HepG2 (cell line): ENCODE measurements around the gene GNG2. TPM values are rescaled to one million over a fixed set of nuclear protein-coding genes. Genes with fewer than 3 reads are reported as not detected.

ENCODE experiments used
- ATAC-seq: fragments of 200-7000 bp; cut with Tn5 transposase; 3 replicates; pipeline ENCODE4 v1.9.1; 2020; ENCODE audit warnings: mild to moderate bottlenecking, moderate library complexity
- BruUV-seq: library from RNA; stranded (reverse); fragments of 400-500 nt; replicated peaks from 2 replicates; lab custom pipeline; 2021; lab: Mats Ljungman, UMichigan
- CTCF ChIA-PET: fragments of 300-600 bp; formaldehyde crosslinking; extraction: SDS; loops from one replicate; lab custom pipeline; 2021; ENCODE audit warnings: low total read pairs, inconsistent platforms, low intra/inter-chr PET ratio; lab: Yijun Ruan, JAX
- POLR2A ChIA-PET: fragments of 350-600 bp; sonication (Branson Sonifier 250); formaldehyde crosslinking; loops from one replicate; lab custom pipeline; 2020; ENCODE audit warnings: antibody characterized with exemption, inconsistent platforms; lab: Yijun Ruan, JAX
- DNase-seq: peaks from one replicate; pipeline ENCODE4 v3.0.0-alpha.2; 2015; ENCODE audit warnings: low spot score
- FAIRE-seq: peaks from 3 replicates; lab custom pipeline; 2011; peaks lifted over from hg19 to GRCh38; lab: Jason Lieb, UNC
- H2AFZ ChIP-seq: one replicate; pipeline ENCODE4 v1.6.1; 2011; ENCODE audit warnings: low read length, inconsistent platforms
- H3K27ac ChIP-seq: fragments of 300-600 bp; 3 replicates; pipeline ENCODE4 v1.8.0; 2011; ENCODE audit warnings: mixed run types, mild to moderate bottlenecking, mixed read lengths, low read length, inconsistent platforms; ENCODE audit not compliant: insufficient read depth; ENCODE audit errors: extremely low read length
- H3K27me3 ChIP-seq, 2 experiments: fragments of 200-600 bp in 1 of 2; 2 replicates in 1 of 2; 3 replicates in 1 of 2; pipeline versions ENCODE4 v1.6.0 to v1.8.0; 2011; ENCODE audit warnings: low read length in 2 of 2, mild to moderate bottlenecking in 2 of 2, moderate library complexity in 2 of 2, inconsistent platforms in 1 of 2; ENCODE audit not compliant: insufficient read depth in 2 of 2, control insufficient read depth in 1 of 2
- H3K36me3 ChIP-seq, 2 experiments: fragments of 200-600 bp in 1 of 2; replicated peaks in 1 of 2; 2 replicates in 1 of 2; 3 replicates in 1 of 2; pipeline versions ENCODE4 v1.5.1 to v1.8.0; 2011; ENCODE audit warnings: low read length in 2 of 2, inconsistent platforms in 1 of 2; ENCODE audit not compliant: insufficient read depth in 2 of 2, control insufficient read depth in 1 of 2
- H3K4me1 ChIP-seq: 2 replicates; pipeline ENCODE4 v1.5.1; 2012; ENCODE audit warnings: low read length, inconsistent platforms; ENCODE audit not compliant: insufficient read depth
- H3K4me2 ChIP-seq: 2 replicates; pipeline ENCODE4 v1.6.0; 2011; ENCODE audit warnings: low read depth, low read length, inconsistent platforms
- H3K4me3 ChIP-seq, 3 experiments: fragments of 200-600 bp in 1 of 3; sonication (generic), shearing (Covaris generic) in 1 of 3; replicated peaks in 1 of 3; 2 replicates each; pipeline ENCODE4 v1.5.1; 2011 to 2016; ENCODE audit warnings: low read length in 3 of 3, inconsistent platforms in 2 of 3, low read depth in 2 of 3, mild to moderate bottlenecking in 2 of 3, control low read depth in 1 of 3, mixed read lengths in 1 of 3; ENCODE audit not compliant: insufficient read depth in 1 of 3
- H3K79me2 ChIP-seq: one replicate; pipeline ENCODE4 v1.6.1; 2011; ENCODE audit warnings: low read length, inconsistent platforms; ENCODE audit not compliant: insufficient read depth
- H3K9ac ChIP-seq: 2 replicates; pipeline ENCODE4 v1.6.0; 2011; ENCODE audit warnings: mild to moderate bottlenecking, low read depth, low read length, inconsistent platforms; ENCODE audit not compliant: insufficient read depth
- H3K9me3 ChIP-seq: 2 replicates; pipeline ENCODE4 v1.5.1; 2012; ENCODE audit warnings: mild to moderate bottlenecking, low read length
- H4K20me1 ChIP-seq: 2 replicates; pipeline ENCODE4 v1.6.0; 2011; ENCODE audit warnings: inconsistent platforms, mild to moderate bottlenecking, low read length, moderate library complexity; ENCODE audit not compliant: insufficient read depth
- CBFB ChIP-seq: sonication (generic); formaldehyde crosslinking; IDR thresholded peaks from 2 replicates; pipeline ENCODE4 v1.4.0; 2020; ENCODE audit warnings: missing genetic modification reagents
- ERF ChIP-seq: IDR thresholded peaks from 2 replicates; pipeline ENCODE4 v1.6.1; 2018; ENCODE audit warnings: missing biosample characterization, missing genetic modification reagents
- GZF1 ChIP-seq: sonication (generic); formaldehyde crosslinking; IDR thresholded peaks from 2 replicates; pipeline ENCODE4 v1.5.1; 2020; ENCODE audit warnings: mild to moderate bottlenecking, missing genetic modification reagents
- MTA3 ChIP-seq: sonication (generic); formaldehyde crosslinking; IDR thresholded peaks from 2 replicates; pipeline ENCODE4 v1.4.0; 2020; ENCODE audit warnings: missing genetic modification reagents
- SNAI1 ChIP-seq: sonication (generic); formaldehyde crosslinking; IDR thresholded peaks from 2 replicates; pipeline ENCODE4 v1.5.0; 2020; ENCODE audit warnings: mild to moderate bottlenecking, missing genetic modification reagents, borderline replicate concordance
- SP2 ChIP-seq: sonication (generic); formaldehyde crosslinking; IDR thresholded peaks from 2 replicates; pipeline ENCODE4 v1.5.1; 2020; ENCODE audit warnings: mild to moderate bottlenecking, missing genetic modification reagents
- ZNF10 ChIP-seq: sonication (generic); formaldehyde crosslinking; IDR thresholded peaks from 2 replicates; pipeline ENCODE4 v1.4.0; 2020; ENCODE audit warnings: mild to moderate bottlenecking, low read depth, missing genetic modification reagents, borderline replicate concordance
- ZNF124 ChIP-seq: sonication (generic); formaldehyde crosslinking; IDR thresholded peaks from 2 replicates; pipeline ENCODE4 v1.4.0; 2020; ENCODE audit warnings: missing genetic modification reagents
- ZNF256 ChIP-seq: sonication (generic); formaldehyde crosslinking; conservative IDR thresholded peaks from 2 replicates; pipeline ENCODE4 v1.4.0; 2020; ENCODE audit warnings: missing genetic modification reagents
- ZNF264 ChIP-seq: sonication (generic); formaldehyde crosslinking; IDR thresholded peaks from 2 replicates; pipeline ENCODE4 v1.4.0; 2020; ENCODE audit warnings: missing genetic modification reagents
- ZNF34 ChIP-seq: sonication (generic); formaldehyde crosslinking; IDR thresholded peaks from 2 replicates; pipeline ENCODE4 v1.4.0; 2020; ENCODE audit warnings: mild to moderate bottlenecking, missing genetic modification reagents, borderline replicate concordance
- ZNF891 ChIP-seq: sonication (generic); formaldehyde crosslinking; IDR thresholded peaks from 2 replicates; pipeline ENCODE4 v1.5.0; 2020; ENCODE audit warnings: mild to moderate bottlenecking, missing genetic modification reagents
- WGBS: methylation state at CpG from one replicate; pipeline ENCODE4 v1.1.6; 2017; ENCODE audit warnings: low lambda C conversion rate; 5-methylcytosine and 5-hydroxymethylcytosine counted together
- in situ Hi-C: cut with HindIII; loops from 2 replicates; pipeline ENCODE4 v1.10.0; 2017; ENCODE audit warnings: low pct_unique_long_range_greater_than_20kb; ENCODE audit not compliant: extremely low pct_ligation_motif_present
- intact Hi-C: fragments of 100-400 bp; cut with micrococcal nuclease; formaldehyde crosslinking; loops from one replicate; pipeline ENCODE4 v1.10.0; 2022; ENCODE audit not compliant: unreplicated experiment
- polyA plus RNA-seq, 8 experiments: library from polyadenylated mRNA; depleted of rRNA in 3 of 8; stranded (reverse) in 7 of 8; unstranded in 1 of 8; fragments of >200 nt; fragmentation: Illumina TruSeq in 4 of 8; extraction: Trizol in 4 of 8; gene quantifications; 2 replicates each; pipeline versions ENCODE4 v1.2.1 to v1.2.3, GENCODE V29; 2011 to 2016; ENCODE audit warnings: low read depth in 4 of 8, missing spikeins in 1 of 8, mixed read lengths in 1 of 8; ENCODE audit not compliant: insufficient read depth in 1 of 8
- total RNA-seq, 5 experiments: library from RNA; depleted of rRNA; stranded (reverse); fragments of >200 nt; fragmentation: Illumina TruSeq; extraction: Trizol; gene quantifications; 2 replicates each; pipeline ENCODE4 v1.2.3, GENCODE V29; 2016; ENCODE audit warnings: low read depth in 1 of 5
- TF ChIP-seq, protein P1 (sequence below): sonication (generic); formaldehyde crosslinking; IDR thresholded peaks from 2 replicates; pipeline ENCODE4 v1.5.0; 2020; ENCODE audit warnings: mild to moderate bottlenecking, missing genetic modification reagents, moderate library complexity
- TF ChIP-seq, protein P2 (sequence below): sonication (generic); formaldehyde crosslinking; IDR thresholded peaks from 2 replicates; pipeline ENCODE4 v1.4.0; 2020; ENCODE audit warnings: mild to moderate bottlenecking, missing genetic modification reagents, borderline replicate concordance

Gene GNG2
- total and polyA plus RNA-seq, 2 of the 13 experiments (the other 11 are each of a cell fraction or from before 2014, with no cell fraction given): not detected

DNA sequence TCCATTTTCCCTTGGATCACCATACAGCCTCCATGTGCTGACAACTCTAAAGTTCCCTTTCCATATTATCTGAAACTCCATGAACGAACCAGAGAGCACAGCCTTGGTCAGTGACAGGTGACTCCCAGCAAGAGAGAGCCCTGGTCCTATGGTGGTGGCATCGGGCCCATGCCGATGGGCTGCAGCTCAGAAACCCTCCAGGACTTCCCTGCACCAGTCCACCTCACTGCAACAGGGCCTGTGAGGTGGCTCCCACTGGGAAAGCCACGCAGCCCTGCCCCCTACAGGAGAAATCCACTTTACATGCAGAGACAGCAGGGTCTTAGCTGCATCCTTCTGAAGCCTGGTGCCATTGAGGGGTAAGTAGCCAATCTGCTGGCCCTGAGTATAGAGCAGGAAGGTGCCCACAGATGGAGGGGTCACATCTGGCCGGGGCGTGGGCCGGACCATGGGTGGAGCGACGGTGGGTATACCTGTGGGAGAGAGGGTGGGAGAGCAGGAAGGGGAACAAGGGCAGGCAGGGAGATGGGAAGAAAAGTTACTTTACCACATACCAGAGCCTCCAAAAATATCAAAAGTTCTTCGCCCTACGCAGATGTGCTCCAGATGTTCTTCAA, 153.7 kb downstream of the GNG2 start:
- ATAC-seq: peak; percentile 77
- Histone ChIP-seq H4K20me1 (no peaks in the 10 kb centered on the region), H3K36me3 (peaks cover 2 to 26% of the 10 kb centered on the region in 2 experiments; a peak in 3 of 5 replicates), H3K27me3 (peaks cover 0 to 6% of the 10 kb centered on the region in 2 experiments; a peak in 1 of 5 replicates), H3K79me2 (no peaks in the 10 kb centered on the region), H3K27ac (no peak overlapping the region), H2AFZ (no peak overlapping the region), H3K4me1 (no peaks in the 10 kb centered on the region), H3K9ac (no peak overlapping the region), H3K4me2 (no peak overlapping the region), H3K4me3 (no peak overlapping the region), H3K9me3 (no peaks in the 10 kb centered on the region)
- no peak for DNase-seq
- in situ Hi-C loops: no loop called here
- FAIRE-seq: no peak
- POLR2A ChIA-PET: no interaction called here
- CTCF ChIA-PET: no interaction called here
- 85% methylated on average over 10 of the region's 11 CpGs for WGBS
- TF ChIP-seq, protein P1, sequence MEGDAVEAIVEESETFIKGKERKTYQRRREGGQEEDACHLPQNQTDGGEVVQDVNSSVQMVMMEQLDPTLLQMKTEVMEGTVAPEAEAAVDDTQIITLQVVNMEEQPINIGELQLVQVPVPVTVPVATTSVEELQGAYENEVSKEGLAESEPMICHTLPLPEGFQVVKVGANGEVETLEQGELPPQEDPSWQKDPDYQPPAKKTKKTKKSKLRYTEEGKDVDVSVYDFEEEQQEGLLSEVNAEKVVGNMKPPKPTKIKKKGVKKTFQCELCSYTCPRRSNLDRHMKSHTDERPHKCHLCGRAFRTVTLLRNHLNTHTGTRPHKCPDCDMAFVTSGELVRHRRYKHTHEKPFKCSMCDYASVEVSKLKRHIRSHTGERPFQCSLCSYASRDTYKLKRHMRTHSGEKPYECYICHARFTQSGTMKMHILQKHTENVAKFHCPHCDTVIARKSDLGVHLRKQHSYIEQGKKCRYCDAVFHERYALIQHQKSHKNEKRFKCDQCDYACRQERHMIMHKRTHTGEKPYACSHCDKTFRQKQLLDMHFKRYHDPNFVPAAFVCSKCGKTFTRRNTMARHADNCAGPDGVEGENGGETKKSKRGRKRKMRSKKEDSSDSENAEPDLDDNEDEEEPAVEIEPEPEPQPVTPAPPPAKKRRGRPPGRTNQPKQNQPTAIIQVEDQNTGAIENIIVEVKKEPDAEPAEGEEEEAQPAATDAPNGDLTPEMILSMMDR (CRISPR knock-in tag): peak; percentile 43
- TF ChIP-seq SNAI1 (CRISPR knock-in tag): no peak
- intact Hi-C loops: no loop called here
- BruUV-seq: no TSS peak

- intact Hi-C loops: no loop called here
- H2AFZ ChIP-seq: no peak overlapping the region
- no peaks in the 10 kb centered on the region for H4K20me1 ChIP-seq
- no peaks in the 10 kb centered on the region for H3K9me3 ChIP-seq
- 69% methylated on average over 9 of the region's 15 CpGs for WGBS
- ATAC-seq (peak; percentile 8), FAIRE-seq (no peak)
- H3K4me1 ChIP-seq: no peaks in the 10 kb centered on the region
- peaks cover 2 to 20% of the 10 kb centered on the region in 2 experiments; a peak in 3 of 5 replicates for H3K36me3 ChIP-seq
- no peak overlapping the region for H3K9ac ChIP-seq
- TF ChIP-seq ZNF264 (CRISPR knock-in tag) (no peak), ZNF10 (no peak), ZNF34 (CRISPR knock-in tag) (no peak), GZF1 (CRISPR knock-in tag) (no peak), ZNF256 (no peak), SP2 (CRISPR knock-in tag) (no peak), CBFB (CRISPR knock-in tag) (no peak), ZNF124 (CRISPR knock-in tag) (no peak), ZNF891 (CRISPR knock-in tag) (no peak), MTA3 (no peak), ERF (CRISPR knock-in tag) (no peak)
- TF ChIP-seq, protein P2, sequence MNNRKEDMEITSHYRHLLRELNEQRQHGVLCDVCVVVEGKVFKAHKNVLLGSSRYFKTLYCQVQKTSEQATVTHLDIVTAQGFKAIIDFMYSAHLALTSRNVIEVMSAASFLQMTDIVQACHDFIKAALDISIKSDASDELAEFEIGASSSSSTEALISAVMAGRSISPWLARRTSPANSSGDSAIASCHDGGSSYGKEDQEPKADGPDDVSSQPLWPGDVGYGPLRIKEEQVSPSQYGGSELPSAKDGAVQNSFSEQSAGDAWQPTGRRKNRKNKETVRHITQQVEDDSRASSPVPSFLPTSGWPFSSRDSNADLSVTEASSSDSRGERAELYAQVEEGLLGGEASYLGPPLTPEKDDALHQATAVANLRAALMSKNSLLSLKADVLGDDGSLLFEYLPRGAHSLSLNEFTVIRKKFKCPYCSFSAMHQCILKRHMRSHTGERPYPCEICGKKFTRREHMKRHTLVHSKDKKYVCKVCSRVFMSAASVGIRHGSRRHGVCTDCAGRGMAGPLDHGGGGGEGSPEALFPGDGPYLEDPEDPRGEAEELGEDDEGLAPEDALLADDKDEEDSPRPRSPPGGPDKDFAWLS (CRISPR knock-in tag): no peak
- TF ChIP-seq, all 625 proteins: peak for 0
- ChIA-PET POLR2A (no interaction called here), CTCF (no interaction called here)
- Histone ChIP-seq H3K4me2 (no peak overlapping the region), H3K79me2 (no peaks in the 10 kb centered on the region), H3K4me3 (no peak overlapping the region), H3K27ac (no peak overlapping the region), H3K27me3 (peaks cover 0 to 6% of the 10 kb centered on the region in 2 experiments; a peak in 1 of 5 replicates)
- no TSS peak for BruUV-seq
- in situ Hi-C loops: no loop called here
- no peak for DNase-seq
Observed at GRCh38 chr14:52014601-52015267, 154.3 kb downstream of the GNG2 start.
